Measurements from ENCODE around the gene TWF1.
"Not testable (repeated sequence)": the region's sequence is repeated elsewhere in the genome, so short reads cannot be mapped to it uniquely, and the experiment has no call there.

Gene TWF1

DNA sequence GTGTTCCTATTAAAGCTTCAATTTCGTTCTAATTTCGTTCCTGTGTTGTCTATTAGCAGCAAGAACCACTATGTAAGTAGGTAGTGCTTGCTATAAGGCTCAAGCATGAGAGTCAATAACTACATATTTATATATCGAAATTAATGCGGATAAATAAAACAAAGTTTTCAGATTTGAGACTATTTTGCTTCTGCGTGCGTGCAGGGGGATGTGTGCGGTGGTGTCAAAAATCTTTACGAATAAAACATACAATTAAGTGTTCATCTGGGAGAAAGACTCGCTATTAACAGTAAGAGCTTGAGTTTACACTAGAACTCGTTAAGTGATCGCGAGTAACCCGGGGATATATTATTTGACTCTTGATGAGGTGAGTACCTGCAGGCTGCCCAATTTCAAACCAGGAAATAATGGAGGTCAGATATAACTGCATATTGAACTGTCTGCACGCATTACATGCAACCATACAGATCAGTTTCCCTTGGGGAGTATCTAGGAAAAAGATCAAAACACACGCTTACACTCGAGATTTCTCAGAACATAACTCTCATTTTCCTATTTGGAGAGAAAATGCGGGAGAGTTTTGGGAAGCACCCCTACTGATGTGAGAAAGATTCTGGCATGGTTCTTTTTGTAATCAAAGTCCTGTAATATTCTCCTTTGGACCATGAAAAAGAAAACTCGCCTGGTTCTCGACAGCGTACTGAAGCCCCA lies 813 bp downstream of the TWF1 start:
- DNase-seq (ENCODE audit: low spot score): peak; percentile 10

DNA sequence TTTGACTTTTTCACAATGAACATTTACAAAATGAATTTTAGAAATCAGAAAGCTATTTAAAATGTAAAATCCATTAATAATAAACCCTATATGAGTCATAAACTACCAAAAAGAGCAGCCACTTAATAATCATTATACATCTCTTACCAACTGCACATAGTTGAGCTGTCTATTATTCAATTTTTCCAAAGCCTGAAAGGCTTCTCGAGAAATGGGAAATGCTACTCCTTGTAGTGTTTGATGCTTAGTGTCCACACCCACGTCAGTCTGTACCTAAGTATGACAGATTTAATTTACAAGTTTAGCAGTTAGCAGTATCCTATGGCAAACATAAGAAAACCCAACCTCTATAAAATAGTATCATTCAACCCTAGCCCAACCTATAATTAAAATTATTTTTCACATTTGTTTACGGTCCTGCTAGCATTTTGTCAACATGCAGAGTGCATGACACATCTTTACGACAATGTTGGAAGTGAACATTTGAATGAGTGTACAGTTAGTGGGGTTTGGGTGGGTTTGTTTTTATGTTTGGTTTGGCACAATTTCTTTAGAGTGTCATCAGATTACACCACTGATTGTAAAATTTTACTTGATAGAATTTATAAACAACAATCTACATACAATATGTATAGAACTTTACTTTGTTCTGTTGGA lies 8.4 kb downstream of the TWF1 start:
- DNase-seq (ENCODE audit: low spot score): no peak

- no peak for DNase-seq (ENCODE audit: low spot score)
Observed at GRCh38 chr12:43795716-43796280, 10.3 kb downstream of the TWF1 start.

DNA sequence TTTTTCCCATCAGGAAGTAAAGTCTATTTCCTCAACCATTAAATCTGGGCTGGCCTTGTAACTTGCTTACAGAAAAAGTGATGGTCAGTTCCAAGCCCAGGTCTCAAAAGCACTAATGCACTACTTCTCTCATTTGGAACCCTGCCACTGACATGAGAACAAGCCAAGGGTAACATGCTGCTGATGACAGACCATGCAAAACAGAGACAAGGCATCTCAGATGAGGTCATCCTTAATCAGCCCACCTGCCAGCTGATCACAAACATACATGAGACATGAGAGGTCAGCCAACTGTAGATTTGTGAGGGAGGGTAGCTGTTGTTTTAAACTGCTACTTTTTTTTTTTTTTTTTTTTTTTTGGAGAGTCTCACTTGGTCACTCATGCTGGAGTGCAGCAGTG lies 16.2 kb downstream of the TWF1 start:
- DNase-seq (ENCODE audit: low spot score): no peak

DNA sequence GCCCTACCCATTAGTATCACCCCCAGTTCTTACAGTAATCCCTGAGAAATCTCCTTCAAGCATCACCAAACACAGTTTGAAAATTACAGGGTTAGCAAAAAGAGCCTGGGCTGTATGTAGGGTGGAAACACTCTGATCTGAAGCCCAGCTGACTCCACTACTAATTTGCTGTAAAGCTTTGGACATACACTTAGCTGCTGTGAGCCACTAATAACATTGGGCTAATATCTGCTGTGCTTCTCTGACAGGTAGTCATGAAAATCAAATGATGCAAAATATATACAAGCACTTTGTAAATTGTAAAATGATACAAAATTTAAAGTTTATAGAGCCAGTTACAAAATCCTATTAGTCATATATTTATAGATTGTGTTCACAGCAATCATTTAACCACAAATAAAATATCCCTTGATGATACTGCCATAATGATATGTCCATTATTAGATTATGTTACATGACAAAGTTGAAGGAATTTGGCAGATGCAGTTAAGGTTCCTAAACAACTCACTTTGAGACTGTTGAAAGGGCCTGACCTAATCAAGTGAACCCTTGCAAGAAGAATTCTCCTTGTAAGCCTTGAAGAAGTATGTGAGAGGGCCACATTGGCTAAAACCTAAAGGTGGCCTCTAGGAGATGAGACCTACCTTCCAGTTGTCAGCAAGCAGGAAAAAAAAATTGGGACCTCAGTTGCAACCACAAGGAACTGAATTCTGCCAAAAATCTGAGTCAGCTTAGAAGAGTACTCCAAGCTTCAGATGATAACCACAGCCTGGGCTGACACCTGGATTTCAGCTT lies 19.0 kb downstream of the TWF1 start:
- no peak for DNase-seq (ENCODE audit: low spot score)

DNA sequence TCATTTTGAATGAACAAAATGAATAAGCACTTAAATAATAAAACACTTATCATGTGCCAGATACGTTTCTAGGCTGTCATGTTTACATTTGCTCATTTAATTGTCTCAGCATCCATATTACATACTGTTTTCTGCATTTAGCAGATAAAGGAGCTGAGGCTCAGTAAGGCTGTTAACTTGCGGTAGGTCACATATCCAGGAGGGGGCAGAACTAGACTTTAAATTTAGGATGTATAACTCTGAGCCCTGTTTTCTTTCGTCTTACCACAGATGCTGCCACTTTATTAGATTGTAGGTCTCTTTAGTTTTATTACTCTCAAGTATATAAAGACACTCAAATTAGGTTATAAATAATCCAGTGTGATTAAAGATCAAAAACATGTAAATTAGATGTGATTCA lies 29.6 kb downstream of the TWF1 start:
- DNase-seq (ENCODE audit: low spot score): peak; percentile 47

DNA sequence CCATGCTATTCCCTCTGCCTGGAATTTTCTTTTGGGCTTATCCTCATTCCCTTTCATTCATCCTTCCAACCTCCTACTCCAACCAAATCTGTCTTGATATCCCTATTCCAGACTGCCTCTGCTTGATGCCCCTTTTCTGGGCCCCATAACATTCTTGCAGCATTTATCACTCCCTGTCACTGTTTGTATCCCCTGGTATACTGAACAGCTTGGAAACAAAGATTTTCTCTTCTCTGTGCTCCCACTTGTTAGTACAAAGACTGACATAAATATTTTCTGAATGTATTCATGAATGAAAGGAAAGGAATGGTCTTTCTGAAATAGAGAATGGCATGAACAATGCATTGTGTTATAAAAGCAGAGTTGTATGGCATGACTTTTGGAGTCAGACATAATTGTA lies 39.8 kb downstream of the TWF1 start:
- no peak for DNase-seq (ENCODE audit: low spot score)

DNA sequence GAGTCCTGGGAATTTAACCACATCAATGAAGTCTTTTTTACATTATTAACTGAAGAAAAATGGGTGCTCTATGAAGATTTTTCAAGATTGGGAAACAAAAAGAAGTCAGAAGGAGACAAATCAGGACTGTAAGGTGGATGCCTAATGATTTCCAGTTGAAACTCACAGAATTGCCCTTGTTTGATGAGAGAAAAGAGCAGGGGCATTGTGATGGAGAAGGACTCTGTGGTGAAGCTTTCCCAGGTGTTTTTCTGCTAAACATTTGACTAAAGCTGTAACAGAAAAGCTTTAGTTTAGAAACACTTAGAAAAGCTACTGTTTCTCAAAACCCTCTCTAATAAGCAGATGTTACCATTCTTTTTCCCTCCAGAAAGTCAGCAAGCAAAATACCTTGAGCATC lies 41.6 kb downstream of the TWF1 start:
- DNase-seq (ENCODE audit: low spot score): no peak

DNA sequence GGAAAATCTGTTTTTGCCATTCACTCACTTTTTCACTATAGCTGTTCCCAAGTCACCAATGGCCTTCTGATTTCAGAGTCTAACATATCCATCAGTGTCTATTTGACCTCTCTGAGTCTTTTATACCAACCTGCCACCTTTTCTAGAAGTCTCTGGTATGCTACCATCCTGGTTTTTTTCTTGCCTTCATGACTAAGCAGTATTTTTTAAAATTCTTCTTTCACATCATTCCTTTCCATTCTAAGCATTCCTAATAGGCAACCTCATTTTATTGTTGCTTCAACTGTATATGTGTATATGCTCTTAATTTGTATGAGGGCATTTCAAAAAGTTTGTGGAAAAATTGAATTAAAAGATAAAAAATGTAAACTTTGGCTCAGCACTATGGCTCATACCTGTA lies 42.3 kb downstream of the TWF1 start:
- no peak for DNase-seq (ENCODE audit: low spot score)

GRCh38 chr12:43762596-43762995 lies 43.5 kb downstream of the TWF1 start:
- DNase-seq (ENCODE audit: low spot score): no peak

DNA sequence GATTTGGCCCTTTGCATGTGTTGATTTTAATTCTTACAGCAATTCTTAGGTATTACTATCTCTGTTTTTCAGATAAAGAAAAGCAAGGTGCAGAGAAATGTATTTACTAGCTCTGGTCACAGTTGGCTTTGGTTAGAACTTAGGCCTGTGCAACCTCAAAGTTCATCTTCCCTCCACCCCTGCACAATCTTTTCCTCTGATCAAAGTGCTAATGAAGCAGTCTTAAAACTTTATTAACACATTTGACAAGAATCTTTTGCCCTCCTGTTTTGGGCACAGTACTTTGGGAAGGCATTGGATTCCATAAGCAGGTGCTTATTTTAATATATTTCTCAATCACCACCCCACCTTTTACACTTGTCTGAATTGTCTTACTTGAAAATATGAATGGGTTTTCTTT lies 44.6 kb downstream of the TWF1 start:
- DNase-seq (ENCODE audit: low spot score): peak; percentile 15

DNA sequence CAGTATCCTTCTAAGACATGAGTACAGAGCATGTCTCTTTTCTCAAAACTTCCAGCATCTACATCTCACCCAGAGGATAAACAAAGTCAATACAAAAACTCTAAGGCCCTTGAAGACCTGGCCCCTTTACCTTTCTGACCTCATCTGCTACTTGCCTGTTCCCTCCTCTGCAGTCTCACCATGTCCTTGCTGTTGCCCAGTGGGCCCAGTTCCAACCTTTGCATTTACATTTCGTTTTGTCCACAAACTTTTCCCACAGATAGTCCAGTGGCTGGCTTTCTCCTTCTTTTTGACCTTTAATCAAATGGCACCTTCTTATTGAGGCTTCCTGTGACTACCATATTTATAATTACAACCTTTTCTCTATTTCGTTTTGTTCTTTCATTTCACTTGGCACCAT lies 45.7 kb downstream of the TWF1 start:
- DNase-seq (ENCODE audit: low spot score): no peak

DNA sequence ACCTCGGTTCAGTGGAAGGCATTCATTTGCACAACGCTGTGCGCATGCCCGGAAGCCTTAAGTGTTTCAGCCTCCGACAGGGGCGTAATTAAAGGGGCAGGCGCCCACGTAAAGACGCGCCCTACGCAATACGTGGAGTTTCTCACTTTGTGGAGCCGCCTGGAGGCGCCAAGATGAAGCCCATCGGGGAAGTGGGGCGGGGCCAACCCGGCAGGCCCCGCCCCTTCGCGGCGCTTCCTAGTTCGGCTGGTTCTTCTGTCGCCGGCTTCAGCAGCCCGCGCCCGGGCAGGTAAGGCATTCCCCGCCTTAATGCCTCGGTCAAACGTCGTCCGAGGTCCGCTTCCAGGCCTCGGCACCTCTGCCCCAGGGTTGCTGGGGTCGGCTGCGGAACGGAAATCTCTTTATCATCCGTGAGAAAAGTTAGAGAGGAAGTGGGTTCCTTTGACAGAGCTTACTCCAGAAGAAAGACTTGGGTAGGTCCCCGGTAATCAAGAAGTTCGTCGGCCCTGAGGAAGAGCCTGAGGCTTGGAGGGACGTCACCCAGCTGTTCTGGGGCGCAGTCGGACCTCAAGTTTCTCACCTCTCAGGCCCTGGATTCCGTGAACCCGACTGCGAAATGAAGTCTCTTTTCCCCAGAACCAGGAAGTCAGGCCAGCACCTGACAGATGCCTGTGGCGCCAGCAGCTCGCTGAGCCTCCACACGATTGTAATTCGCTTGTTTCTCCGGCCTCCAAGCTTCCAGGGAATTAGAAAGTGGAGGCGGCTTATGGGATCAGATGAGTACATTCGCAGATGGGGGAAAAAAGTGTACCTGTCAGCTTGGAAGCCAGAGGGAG lies 47.2 kb downstream of the TWF1 start, which contains the start of the genes IRAK4 and PUS7L:
Gene IRAK4 (plus strand): TSS at position 224 of the 836 bp plus-strand sequence. CDS start 9,161 bp downstream, outside the sequence.
Gene PUS7L (minus strand): TSS at position 63 of the 836 bp plus-strand sequence. CDS start 3,545 bp downstream, outside the sequence.
- DNase-seq (ENCODE audit: low spot score): peak; percentile 98

DNA sequence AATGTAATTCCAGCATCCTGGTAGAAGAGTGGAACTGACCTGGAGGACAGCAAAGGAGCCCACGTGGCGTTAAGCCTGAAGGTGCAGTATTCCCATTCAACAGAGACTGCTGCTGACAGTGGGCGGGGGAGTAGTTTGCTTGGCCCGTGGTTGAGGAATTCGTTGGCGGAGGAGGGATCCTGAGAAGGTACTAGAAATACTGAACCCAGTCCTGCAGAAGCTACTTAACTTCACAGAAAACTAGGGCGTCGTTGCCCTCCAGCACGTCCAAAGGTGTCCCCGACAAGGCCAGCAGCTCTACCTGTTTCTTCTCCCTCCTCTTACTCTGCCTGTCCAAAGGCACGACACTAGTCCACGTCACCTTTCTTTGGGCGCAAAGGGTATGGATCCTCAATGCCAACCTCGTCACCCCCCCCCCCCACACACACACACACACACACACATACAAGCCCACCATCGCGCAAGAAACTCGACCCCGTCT lies 47.8 kb downstream of the TWF1 start:
- DNase-seq (ENCODE audit: low spot score): no peak

- no peak for DNase-seq (ENCODE audit: low spot score)
Observed at GRCh38 chr12:43754015-43754414, 52.1 kb downstream of the TWF1 start.

DNA sequence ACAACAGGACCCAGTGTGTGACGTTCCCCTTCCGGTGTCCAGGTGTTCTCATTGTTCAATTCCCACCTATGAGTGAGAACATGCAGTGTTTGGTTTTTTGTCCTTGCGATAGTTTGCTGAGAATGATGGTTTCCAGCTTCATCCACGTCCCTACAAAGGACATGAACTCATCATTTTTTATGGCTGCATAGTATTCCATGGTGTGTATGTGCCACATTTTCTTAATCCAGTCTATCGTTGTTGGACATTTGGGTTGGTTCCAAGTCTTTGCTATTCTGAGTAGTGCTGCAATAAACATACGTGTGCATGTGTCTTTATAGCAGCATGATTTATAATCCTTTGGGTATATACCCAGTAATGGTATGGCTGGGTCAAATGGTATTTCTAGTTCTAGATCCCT lies 54.8 kb downstream of the TWF1 start:
- DNase-seq (ENCODE audit: low spot score): not testable (repeated sequence)

DNA sequence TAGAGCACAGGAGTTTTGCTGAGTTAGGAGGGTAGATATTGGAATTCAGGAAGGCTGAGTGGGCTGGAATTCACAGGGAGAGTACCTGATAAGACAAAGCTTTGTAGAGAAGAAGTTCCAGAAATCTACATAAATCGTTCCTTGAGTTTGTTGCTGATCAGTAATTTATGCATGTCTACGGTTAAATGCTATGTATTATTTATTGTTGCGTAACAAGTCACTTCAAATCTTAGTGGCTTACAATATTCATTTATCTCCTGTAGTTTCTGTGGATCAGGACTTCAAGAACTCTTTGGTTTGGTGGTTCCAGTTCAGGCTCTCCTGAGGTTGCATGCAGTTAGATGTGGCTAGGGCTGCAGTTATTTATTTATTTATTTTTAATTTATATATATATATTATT lies 55.3 kb downstream of the TWF1 start:
- no peak for DNase-seq (ENCODE audit: low spot score)

DNA sequence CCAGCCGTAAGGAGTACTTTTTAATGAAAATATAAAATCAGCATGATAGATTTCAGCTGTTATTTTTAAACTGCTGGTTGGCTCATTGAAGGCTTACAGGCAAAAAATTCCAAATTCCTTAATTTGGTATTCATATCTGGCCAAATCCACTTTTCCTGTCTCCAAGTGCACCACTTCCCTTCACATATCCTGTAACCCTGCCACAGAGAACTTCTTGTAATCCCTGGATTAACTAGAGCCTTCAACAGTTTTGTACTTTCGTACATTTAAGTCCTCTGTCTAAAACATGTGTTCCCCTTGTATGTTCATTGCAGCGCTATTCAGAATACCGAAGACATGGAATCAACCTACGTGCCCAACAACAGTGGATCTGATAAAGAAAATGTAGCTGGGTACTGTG lies 57.1 kb downstream of the TWF1 start:
- no peak for DNase-seq (ENCODE audit: low spot score)

DNA sequence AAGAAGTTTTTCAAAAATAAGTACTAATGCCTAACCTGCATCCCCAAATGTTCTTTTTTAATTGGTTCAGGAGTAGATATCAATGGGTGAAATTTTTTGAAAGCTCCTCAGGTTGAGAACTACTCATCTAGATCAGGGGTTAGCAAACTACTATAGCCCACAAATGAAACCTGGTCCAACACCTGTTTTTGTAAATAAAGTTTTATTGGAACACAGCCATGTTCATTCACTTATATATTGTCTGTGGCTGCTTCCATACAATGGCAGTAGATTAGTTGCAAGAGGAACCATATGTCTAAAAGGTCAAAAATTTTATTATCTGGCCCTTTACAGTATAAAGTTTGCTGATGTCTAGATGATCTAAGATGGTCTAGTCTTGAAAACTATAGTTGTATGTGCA lies 61.3 kb downstream of the TWF1 start:
- DNase-seq (ENCODE audit: low spot score): no peak
